K562 (cell line): ENCODE data around the gene CCDC194. TPM values are rescaled to one million over a fixed set of nuclear protein-coding genes. Genes with fewer than 3 reads are reported as not detected.

Experiments
- CTBP1 ChIP-seq: fragments of 450-650 bp; IDR thresholded peaks from 2 replicates; pipeline ENCODE4 v1.6.1; 2016; ENCODE audit warnings: borderline replicate concordance
- FOXJ2 ChIP-seq: fragments of 200-800 bp; sonication (Bioruptor generic); IDR thresholded peaks from 2 replicates; pipeline ENCODE4 v1.6.1; 2016; ENCODE audit warnings: missing genetic modification characterization, missing compliant biosample characterization
- HCFC1 ChIP-seq: IDR thresholded peaks from 2 replicates; pipeline ENCODE4 v1.6.1; 2012; ENCODE audit warnings: low read depth, low read length, improper control_type of control experiment
- HIVEP1 ChIP-seq: fragments of 250-450 bp; sonication (Bioruptor Pico); IDR thresholded peaks from 2 replicates; pipeline ENCODE4 v1.4.0; 2020; ENCODE audit warnings: mild to moderate bottlenecking
- IRF2 ChIP-seq: sonication (generic); formaldehyde crosslinking; IDR thresholded peaks from 2 replicates; pipeline ENCODE4 v1.8.1; 2022; ENCODE audit warnings: mild to moderate bottlenecking, missing genetic modification reagents
- KDM2B ChIP-seq: fragments of 250-450 bp; sonication (Bioruptor Pico); IDR thresholded peaks from 2 replicates; pipeline ENCODE4 v1.8.0; 2021; ENCODE audit warnings: mild to moderate bottlenecking, moderate library complexity
- L3MBTL2 ChIP-seq: fragments of 450-650 bp; IDR thresholded peaks from 2 replicates; pipeline ENCODE4 v1.6.1; 2016; ENCODE audit warnings: mild to moderate bottlenecking, moderate library complexity
- MXD1 ChIP-seq: fragments of 250-450 bp; sonication (Bioruptor Pico); IDR thresholded peaks from 2 replicates; pipeline ENCODE4 v1.8.0; 2021; ENCODE audit warnings: borderline replicate concordance, mild to moderate bottlenecking, moderate library complexity; ENCODE audit not compliant: poor library complexity, severe bottlenecking
- NR2C1 ChIP-seq, 2 experiments: fragments of 450-650 bp; IDR thresholded peaks; 2 replicates each; pipeline ENCODE4 v1.6.1; 2017; ENCODE audit warnings: mild to moderate bottlenecking in 2 of 2, antibody characterized with exemption in 1 of 2, inconsistent platforms in 1 of 2, missing compliant biosample characterization in 1 of 2, missing genetic modification characterization in 1 of 2
- PHF20 ChIP-seq: fragments of 450-650 bp; IDR thresholded peaks from 2 replicates; pipeline ENCODE4 v1.6.1; 2018; ENCODE audit not compliant: partially characterized antibody
- POLR2AphosphoS5 ChIP-seq: IDR thresholded peaks from 2 replicates; pipeline ENCODE4 v1.6.1; 2011; ENCODE audit warnings: mild to moderate bottlenecking, low read depth, low read length, moderate library complexity; ENCODE audit not compliant: control insufficient read depth, insufficient read depth
- POLR2B ChIP-seq: fragments of 450-650 bp; IDR thresholded peaks from 2 replicates; pipeline ENCODE4 v1.6.1; 2018; ENCODE audit warnings: low read depth; ENCODE audit not compliant: partially characterized antibody
- POLR3G ChIP-seq: IDR thresholded peaks from 2 replicates; pipeline ENCODE4 v1.6.1; 2011; ENCODE audit not compliant: insufficient read length, insufficient replicate concordance; ENCODE audit errors: extremely low read depth
- PREB ChIP-seq: sonication (generic); formaldehyde crosslinking; IDR thresholded peaks from 2 replicates; pipeline ENCODE4 v1.8.1; 2023; ENCODE audit warnings: mild to moderate bottlenecking, missing genetic modification reagents
- PRPF4 ChIP-seq: fragments of 200-400 bp; formaldehyde crosslinking; IDR thresholded peaks from one replicate; pipeline ENCODE4 v1.6.1; 2017; ENCODE audit warnings: low read length, low read depth, mild to moderate bottlenecking; ENCODE audit not compliant: insufficient read depth, poor library complexity, severe bottlenecking
- RB1 ChIP-seq: fragments of 450-650 bp; IDR thresholded peaks from 2 replicates; pipeline ENCODE4 v1.6.1; 2017; ENCODE audit warnings: low read depth, mild to moderate bottlenecking
- RFX1 ChIP-seq: fragments of 450-650 bp; IDR thresholded peaks from 2 replicates; pipeline ENCODE4 v1.6.1; 2016; ENCODE audit warnings: mild to moderate bottlenecking, moderate library complexity
- SMAD4 ChIP-seq: fragments of 250-450 bp; sonication (Bioruptor Pico); conservative IDR thresholded peaks from 2 replicates; pipeline ENCODE4 v1.8.0; 2021; ENCODE audit warnings: inconsistent platforms, mild to moderate bottlenecking, moderate library complexity
- SMARCE1 ChIP-seq: fragments of 450-650 bp; IDR thresholded peaks from 2 replicates; pipeline ENCODE4 v1.7.1; 2016; ENCODE audit warnings: mild to moderate bottlenecking
- USF2 ChIP-seq: sonication (generic); formaldehyde crosslinking; IDR thresholded peaks from 2 replicates; pipeline ENCODE4 v1.5.0; 2020; ENCODE audit warnings: missing genetic modification reagents
- ZBTB34 ChIP-seq: fragments of 250-450 bp; sonication (Bioruptor Pico); IDR thresholded peaks from 2 replicates; pipeline ENCODE4 v1.8.0; 2021; ENCODE audit warnings: mild to moderate bottlenecking, moderate library complexity
- ZKSCAN8 ChIP-seq: fragments of 200-800 bp; sonication (Bioruptor generic); IDR thresholded peaks from 2 replicates; pipeline ENCODE4 v1.6.1; 2016; ENCODE audit warnings: missing genetic modification characterization, missing compliant biosample characterization
- ZNF12 ChIP-seq: sonication (generic); formaldehyde crosslinking; IDR thresholded peaks from 2 replicates; pipeline ENCODE4 v1.4.0; 2020; ENCODE audit warnings: mild to moderate bottlenecking, missing genetic modification reagents
- ZNF239 ChIP-seq: fragments of 250-450 bp; sonication (Bioruptor Pico); IDR thresholded peaks from 2 replicates; pipeline ENCODE4 v1.4.0; 2020; ENCODE audit warnings: mild to moderate bottlenecking
- ZNF24 ChIP-seq: fragments of 450-650 bp; IDR thresholded peaks from 2 replicates; pipeline ENCODE4 v1.6.1; 2016
- ZNF551 ChIP-seq: fragments of 250-450 bp; sonication (Bioruptor Pico); IDR thresholded peaks from 2 replicates; pipeline ENCODE4 v1.5.0; 2021; ENCODE audit warnings: mild to moderate bottlenecking, moderate library complexity
- ZNF644 ChIP-seq: fragments of 200-800 bp; sonication (Bioruptor generic); IDR thresholded peaks from 2 replicates; pipeline ENCODE4 v1.6.1; 2016; ENCODE audit warnings: low read depth, missing genetic modification characterization, missing compliant biosample characterization
- ZNF766 ChIP-seq: fragments of 200-800 bp; sonication (Bioruptor generic); conservative IDR thresholded peaks from 2 replicates; pipeline ENCODE4 v1.6.1; 2016; ENCODE audit warnings: missing genetic modification characterization, missing compliant biosample characterization
- polyA plus RNA-seq, 8 experiments: library from polyadenylated mRNA; depleted of rRNA in 4 of 8; stranded (reverse) in 5 of 8; unstranded in 3 of 8; fragments of >200 nt; fragmentation: Nextera tagmentation in 2 of 8; fragmentation: Illumina TruSeq in 1 of 8; extraction: Ambion mirVana in 2 of 8; extraction: Trizol in 1 of 8; gene quantifications; 2 replicates each; pipeline versions ENCODE4 v1.2.1 to v1.2.3, GENCODE V29; 2011 to 2014; ENCODE audit warnings: inconsistent platforms in 1 of 8, missing spikeins in 1 of 8
- total RNA-seq, 7 experiments: library from RNA; depleted of rRNA in 6 of 7; stranded (reverse); fragments of >200 nt in 6 of 7; fragmentation: Illumina TruSeq in 2 of 7; extraction: Trizol in 2 of 7; gene quantifications; 2 replicates each; pipeline versions ENCODE4 v1.2.1 to v1.2.3, GENCODE V29; 2011 to 2021; ENCODE audit warnings: low replicate concordance in 1 of 7

Gene CCDC194
- total and polyA plus RNA-seq, 9 of the 15 experiments (the other 6 are each of a cell fraction or from before 2014, with no cell fraction given), result 0.13 to 1.3 (median 0.39) TPM; not detected in 3

- TF ChIP-seq PREB, result no peak
- no peak for TF ChIP-seq RB1
- no peak for TF ChIP-seq ZBTB34 (CRISPR knock-in tag)
- TF ChIP-seq POLR2B, result no peak
- no peak for TF ChIP-seq KDM2B (CRISPR knock-in tag)
- TF ChIP-seq POLR3G, result no peak
- TF ChIP-seq IRF2 (CRISPR knock-in tag), result no peak
- no peak for TF ChIP-seq HIVEP1 (CRISPR knock-in tag)
- no peak for TF ChIP-seq ZNF551
- TF ChIP-seq USF2 (CRISPR knock-in tag), result no peak
- TF ChIP-seq CTBP1, result 0 out of 2 replicates have a peak, but pooled peaks have one; percentile 9
- no peak for TF ChIP-seq PRPF4
- TF ChIP-seq HCFC1, result no peak
- TF ChIP-seq PHF20, result no peak
- TF ChIP-seq FOXJ2 (tag), result peak; percentile 95
- TF ChIP-seq ZNF239, result no peak
- TF ChIP-seq ZNF766, result no peak
- TF ChIP-seq SMAD4, result 0 out of 2 replicates have a peak, but pooled peaks have one; percentile 12
- no peak for TF ChIP-seq L3MBTL2
- TF ChIP-seq MXD1, result no peak
- TF ChIP-seq ZKSCAN8 (CRISPR knock-in tag), result no peak
- TF ChIP-seq POLR2AphosphoS5, result no peak
- TF ChIP-seq ZNF12 (CRISPR knock-in tag), result no peak
- TF ChIP-seq RFX1, result peak; percentile 82
- TF ChIP-seq ZNF24, result no peak
- TF ChIP-seq ZNF644 (tag), result no peak
- peak; percentile 47; the same call in 1 of the 2 replicates for TF ChIP-seq NR2C1 (IDR thresholded peaks at IDR 0.05)
- peak; percentile 62 for TF ChIP-seq NR2C1 (tag; IDR thresholded peaks at IDR 0.05)
- no peak for TF ChIP-seq SMARCE1
Measured at GRCh38 chr19:17418710-17419109, 24.7 kb upstream of the CCDC194 start (continued).
